GM18502 (cell line): Measurements from ENCODE around the gene SPRED3.

ENCODE experiments used
- ATAC-seq: cut with Tn5 transposase; IDR thresholded peaks from one replicate; pipeline ENCODE4 v1.9.1; 2021; ENCODE audit warnings: mild to moderate bottlenecking; ENCODE audit not compliant: unreplicated experiment, poor library complexity

The SPRED3 gene

DNA sequence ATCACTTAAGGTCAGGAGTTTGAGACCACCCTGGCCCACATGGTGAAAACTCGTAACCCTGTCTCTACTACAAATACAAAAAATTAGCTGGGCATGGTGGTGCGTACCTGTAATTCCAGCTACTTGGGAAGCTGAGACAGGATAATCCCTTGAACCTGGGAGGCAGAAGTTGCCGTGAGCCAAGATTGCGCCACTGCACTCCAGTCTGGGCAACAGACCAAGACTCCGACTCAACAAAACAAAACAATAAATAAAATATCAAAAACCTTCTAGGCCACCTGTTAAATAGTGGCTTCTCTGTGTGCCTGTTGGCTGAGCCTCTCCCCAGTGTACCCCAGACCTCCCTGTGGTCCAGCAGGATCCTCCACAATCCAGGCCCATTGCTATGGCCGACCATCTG lies 17.4 kb upstream of the SPRED3 start:
- ATAC-seq = no peak

- ATAC-seq = no peak
Observed at GRCh38 chr19:38373907-38374331, 14.6 kb upstream of the SPRED3 start.

GRCh38 chr19:38374332-38375097 lies 14.0 kb upstream of the SPRED3 start, which contains the start of gene PSMD8:
PSMD8 (plus strand) TSS chr19:38374571; CDS start chr19:38374602, 31 bp downstream.
- peak; percentile 94 for ATAC-seq

DNA sequence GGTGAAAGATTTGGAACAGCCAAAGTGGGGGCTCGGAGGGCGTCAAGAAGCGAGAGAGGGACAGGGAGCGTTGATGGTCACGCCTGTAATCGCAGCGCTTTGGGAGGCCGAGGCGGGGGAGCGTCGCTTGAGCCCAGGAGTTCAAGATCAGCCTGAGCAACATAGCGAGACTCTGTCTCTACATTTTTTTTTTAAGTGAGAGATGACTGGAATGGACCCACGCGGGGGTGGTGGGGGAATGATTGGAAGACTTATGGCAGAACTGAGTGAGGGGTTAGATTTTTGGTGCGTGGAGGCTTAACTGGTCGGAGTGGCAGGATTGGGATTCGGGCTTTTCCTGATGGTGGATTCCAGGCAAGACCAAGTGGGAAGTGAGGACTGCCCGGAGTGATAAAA lies 13.4 kb upstream of the SPRED3 start:
- no peak for ATAC-seq

GRCh38 chr19:38375748-38376147 lies 12.7 kb upstream of the SPRED3 start:
- ATAC-seq = no peak

- ATAC-seq = no peak
Observed at GRCh38 chr19:38376576-38376975, 11.9 kb upstream of the SPRED3 start.

DNA sequence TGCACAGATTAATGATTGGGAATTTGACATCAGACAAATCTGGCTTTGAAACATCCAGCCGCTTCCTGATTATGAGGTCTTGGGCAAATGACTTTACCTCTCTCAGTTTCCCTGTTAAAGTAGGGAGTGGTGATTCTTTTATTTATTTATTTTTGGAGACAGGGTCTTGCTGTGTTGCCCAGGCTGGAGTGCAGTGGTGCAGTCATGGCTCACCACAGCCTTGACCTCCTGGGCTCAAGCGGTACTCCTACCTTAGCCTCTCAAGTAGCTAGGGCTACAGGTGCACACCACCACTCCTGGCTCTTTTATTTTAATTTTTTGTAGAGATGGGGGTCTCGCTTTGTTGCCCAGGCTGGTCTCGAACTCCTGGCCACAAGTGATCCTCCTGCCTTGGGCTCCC lies 11.4 kb upstream of the SPRED3 start:
- ATAC-seq = no peak

GRCh38 chr19:38378866-38379265 lies 9.6 kb upstream of the SPRED3 start:
- no peak for ATAC-seq

DNA sequence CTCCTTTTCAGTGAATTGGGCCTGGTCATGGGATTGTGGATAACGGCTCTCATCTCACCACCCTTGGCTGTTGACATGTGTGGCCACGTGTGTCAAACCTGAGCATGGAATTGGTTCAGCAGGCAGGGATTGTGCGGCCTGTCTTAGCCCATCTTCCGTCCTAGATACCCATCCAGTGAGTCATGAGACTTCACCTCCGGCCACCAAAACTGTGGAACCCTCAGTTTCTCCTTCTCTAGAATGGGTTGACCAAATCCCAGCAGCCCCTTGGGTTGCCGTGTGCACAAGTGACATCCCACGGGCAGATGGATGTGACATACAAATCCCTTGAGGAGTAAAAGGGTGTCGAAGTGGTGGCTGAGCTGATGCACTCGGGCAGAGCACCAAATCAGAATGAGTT lies 7.4 kb upstream of the SPRED3 start:
- no peak for ATAC-seq

DNA sequence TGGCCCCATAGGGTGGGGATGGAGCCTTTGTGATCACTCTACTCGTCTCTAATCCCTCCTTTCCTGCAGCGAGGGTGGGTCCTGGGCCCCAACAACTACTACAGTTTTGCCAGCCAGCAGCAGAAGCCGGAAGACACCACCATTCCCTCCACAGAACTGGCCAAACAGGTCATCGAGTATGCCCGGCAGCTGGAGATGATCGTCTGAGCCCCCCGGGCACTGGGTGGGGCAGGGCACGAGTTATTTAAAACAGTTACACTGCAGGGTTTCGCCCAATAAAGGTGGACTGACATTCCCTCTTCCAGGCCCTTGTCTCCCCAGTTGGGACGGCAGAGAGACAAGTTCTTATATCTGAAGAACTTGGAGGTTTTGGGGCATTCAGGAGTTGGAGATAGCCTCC lies 5.3 kb upstream of the SPRED3 start:
- no peak for ATAC-seq

DNA sequence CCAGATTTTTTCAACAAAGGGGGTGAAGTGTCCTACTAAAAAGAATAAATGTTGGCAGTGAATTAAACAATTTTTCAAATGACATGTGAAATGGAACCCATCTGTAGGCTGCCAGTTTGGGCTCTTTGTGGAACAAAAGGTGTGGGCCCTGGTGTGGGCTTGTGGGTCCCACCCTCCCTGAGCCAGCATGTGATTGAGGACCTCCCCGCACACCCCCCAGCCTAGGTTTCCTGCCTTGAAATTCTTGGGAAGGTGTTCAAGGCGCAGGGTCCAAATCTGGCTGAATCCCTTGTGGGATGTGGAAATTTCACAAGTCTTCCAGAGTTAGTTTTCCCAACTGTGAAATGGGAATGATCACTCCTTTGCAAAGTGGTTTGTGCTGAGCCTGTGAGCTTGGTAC lies 4.8 kb upstream of the SPRED3 start:
- ATAC-seq = no peak

DNA sequence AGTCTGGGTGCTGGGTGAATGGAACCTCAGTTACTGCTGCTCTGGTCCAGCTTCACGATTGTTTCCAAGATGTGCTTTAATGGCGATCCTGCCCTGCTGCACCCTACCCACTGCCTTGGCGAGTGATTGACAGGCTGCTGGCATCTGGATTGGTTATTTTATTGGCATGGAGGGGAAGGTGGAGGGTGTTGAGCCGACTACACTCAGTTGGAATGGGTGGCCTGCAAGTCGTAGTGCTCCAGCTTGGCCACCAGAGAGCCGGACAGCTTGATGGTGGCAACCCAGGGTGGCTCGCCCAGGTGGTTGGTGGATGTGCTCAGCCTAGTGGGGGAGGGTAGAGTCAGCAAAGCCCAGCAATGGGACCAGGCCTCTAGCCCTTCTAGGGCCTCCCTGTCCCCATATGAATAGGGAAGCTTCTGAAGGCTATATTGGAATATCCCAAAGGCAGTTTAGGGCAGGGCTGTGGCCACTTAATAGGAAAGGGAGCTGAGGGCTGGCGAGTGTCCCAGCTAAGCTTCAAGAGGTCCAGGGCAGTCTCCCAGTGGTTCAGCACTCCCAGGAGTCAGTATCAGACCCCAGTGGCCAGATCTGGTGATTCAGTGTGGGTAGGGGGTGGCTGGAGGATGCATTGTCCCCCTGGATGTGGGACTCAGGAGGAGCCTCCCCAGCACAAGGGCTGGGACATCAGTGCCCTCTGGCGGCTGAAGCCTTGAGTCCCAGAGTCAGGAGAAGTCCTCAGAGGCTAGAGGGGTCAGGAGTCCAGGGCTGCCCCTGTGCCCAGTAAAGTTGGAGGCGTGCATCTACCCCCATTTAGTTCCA lies 4.1 kb upstream of the SPRED3 start:
- no peak for ATAC-seq

DNA sequence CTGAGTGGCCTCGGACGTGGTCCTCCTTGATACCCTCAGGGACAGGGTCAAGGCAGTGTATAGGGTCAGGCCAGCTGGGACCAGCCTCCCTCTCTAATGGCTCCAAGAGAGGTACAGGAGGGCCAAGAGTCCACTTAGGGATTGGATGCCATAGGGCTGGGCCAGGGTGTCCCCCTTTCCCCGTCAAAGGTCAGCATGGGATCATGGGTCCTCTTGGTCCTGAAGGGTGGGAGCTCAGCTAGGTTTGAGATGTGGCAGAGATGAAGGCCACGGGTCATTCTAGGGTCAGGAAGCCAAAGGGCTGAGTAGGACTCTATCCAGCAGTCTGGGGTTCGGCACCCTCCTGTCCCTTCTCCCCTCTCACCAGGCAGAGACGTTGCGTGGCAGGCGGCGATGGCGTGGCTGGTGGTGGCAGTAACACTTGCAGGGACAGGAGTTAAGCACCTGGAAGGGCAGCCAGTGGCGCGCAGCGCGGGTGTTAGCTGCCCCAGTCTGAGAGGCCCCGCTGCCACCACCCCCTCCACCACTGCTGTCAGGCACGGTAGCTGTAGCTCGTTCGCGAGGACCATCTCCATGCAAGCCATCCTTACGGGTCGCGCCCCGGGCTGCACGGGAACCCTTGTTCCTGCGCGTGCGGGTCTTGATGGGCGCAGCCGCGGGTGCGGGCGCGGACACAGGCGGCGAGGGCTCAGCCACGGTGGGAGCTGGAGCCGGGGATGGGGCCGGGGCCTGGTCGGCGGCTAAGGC lies 3.3 kb upstream of the SPRED3 start:
- no peak for ATAC-seq

- no peak for ATAC-seq
Observed at GRCh38 chr19:38385804-38386257, 2.7 kb upstream of the SPRED3 start.

DNA sequence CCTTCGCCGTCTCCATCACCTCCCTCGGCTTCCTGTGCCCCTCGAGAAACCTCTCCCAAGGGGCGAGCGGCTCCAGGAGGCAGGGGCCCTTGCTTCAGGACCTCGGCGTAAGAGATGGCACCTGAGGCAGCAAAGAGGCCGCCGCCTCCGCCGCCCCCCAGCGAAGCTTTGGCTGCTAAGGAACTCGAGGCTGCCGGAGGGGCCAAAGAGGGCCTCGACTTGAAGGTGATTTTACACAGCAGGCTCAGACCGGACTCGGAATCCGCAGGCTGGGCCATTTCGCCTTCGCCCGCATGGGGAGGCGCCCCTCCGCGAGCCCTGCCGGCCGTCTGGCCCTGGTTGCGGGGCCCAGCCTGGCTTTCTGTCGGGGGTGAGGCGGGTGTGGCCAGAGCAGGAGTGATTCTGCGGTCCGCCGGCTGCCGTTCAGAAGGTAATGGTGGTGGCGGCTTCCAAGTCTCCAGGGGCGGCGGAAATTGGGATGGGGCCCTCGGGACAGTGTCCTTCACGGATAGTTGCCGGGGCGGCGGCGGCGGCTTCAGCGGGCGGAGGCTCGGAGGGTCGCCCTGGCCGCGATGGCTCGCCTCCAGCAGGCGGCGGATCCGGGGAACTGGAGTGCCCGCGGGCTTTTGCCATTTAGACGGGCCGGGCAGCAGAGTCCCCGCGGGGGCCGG lies 2.1 kb upstream of the SPRED3 start:
- no peak for ATAC-seq

DNA sequence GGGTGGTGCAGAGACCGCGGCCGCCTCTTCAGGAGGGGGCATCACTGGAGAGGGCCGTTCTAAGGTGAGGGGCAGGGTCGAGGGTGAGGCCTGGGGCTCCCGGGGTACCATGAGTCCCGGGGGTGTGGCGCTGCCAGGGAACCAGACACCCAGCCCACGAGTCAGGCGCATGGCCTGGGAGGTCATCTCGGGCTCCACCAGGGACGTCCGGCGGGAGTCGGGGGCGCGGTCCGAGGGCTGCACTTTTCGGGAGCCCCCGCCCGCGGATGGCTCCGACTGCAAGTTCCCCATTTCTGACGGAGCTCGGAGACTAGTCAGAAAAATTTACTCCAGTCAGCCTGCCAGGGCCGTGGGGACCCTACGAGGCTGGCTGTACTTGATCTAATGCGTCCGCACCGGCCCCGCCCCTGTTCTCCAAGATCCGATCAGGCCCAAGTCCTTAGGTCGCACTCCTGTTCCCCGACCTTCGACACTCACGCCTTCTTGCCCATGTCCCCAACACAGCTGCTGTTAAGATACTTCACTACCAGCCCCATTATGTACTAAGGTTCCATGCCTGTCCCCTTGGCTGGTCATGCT lies 1.4 kb upstream of the SPRED3 start:
- no peak for ATAC-seq

- peak; percentile 52 for ATAC-seq
Observed at GRCh38 chr19:38387550-38388348, 748 bp upstream of the SPRED3 start, which contains the start of gene GGN. GGN (minus strand) TSS chr19:38388034; CDS start chr19:38387261, 773 bp downstream.

DNA sequence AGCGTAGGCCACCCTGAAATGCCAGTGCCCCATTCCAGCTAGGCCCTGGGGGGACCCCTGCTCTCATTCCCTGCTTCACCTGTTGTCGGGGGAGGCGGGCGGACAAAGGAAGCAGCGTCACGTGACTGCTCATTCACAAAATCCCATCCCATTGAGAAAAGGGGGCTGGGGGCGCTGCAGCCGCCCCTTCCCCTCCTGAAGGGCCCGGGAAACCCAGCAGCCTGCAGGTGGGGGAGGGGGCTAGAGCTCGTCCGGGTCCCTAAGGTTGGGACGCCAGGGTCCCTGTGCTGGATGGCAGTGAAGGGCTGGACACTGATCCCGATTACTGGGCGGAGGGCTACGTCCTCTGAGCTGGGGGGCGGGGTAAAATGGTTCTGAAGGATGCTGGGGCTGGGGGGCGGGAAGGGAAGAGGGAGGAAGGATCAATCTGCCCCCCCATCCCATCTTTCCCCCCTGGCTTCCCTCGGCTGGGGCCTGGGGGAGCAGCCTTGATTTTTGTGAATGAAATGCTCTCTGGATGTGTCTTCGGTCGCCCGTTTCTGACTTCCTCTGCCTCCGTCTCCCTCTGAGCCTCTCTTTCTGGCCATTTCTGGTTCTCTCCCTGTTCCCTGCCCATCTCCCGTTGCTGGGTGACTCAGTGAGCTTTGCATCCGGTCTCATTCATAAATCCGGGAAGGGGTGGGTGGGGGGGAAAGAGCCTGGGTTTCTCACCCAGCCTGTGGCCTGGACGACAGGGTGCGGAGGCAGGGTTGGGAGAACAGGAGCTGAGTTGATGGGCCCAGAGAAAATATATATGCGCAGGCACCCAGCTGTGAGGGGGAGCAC lies 816 bp downstream of the SPRED3 start:
- no peak for ATAC-seq
